Fibroblast of upper back skin (primary cell): ENCODE measurements around the gene NEUROG3.
"Not testable (repeated sequence)": the region's sequence is repeated elsewhere in the genome, so short reads cannot be mapped to it uniquely, and the experiment has no call there.

Source experiments
- DNase-seq: peaks from one replicate; pipeline ENCODE4 v3.0.0-alpha.2; 2013

NEUROG3 gene

GRCh38 chr10:69571618-69572158 is 1.5 kb downstream of the NEUROG3 start:
- no peak for DNase-seq

GRCh38 chr10:69570050-69570816 is 3.0 kb downstream of the NEUROG3 start:
- no peak for DNase-seq

GRCh38 chr10:69569396-69569934 is 3.8 kb downstream of the NEUROG3 start:
- no peak for DNase-seq

- no peak for DNase-seq
Observed at GRCh38 chr10:69568472-69569395, 4.5 kb downstream of the NEUROG3 start.

GRCh38 chr10:69567920-69568319 is 5.3 kb downstream of the NEUROG3 start:
- peak; percentile 53 for DNase-seq

- no peak for DNase-seq
Observed at GRCh38 chr10:69562731-69563254, 10.4 kb downstream of the NEUROG3 start.

GRCh38 chr10:69559525-69559924 is 13.7 kb downstream of the NEUROG3 start:
- no peak for DNase-seq

DNA sequence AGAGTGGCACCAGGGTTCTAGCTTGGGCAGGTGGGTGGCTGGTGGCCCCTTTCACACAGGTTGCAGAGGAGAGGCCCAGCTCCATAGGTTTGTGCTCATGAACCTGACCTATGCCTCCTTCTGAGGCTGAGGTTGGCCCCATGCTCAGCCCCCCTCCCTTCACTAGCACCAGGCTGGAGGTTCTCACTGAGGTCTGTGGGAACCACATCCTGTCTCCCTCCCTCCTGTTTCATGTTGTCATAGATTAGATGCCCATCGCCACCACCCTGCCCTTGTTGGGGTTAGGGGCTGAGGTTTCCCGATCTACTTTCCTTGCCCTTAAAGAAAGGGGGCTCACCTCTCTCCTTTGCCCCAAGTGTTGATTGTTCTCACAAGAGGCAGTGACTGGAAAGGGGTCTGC is 14.7 kb downstream of the NEUROG3 start:
- DNase-seq: no peak

DNA sequence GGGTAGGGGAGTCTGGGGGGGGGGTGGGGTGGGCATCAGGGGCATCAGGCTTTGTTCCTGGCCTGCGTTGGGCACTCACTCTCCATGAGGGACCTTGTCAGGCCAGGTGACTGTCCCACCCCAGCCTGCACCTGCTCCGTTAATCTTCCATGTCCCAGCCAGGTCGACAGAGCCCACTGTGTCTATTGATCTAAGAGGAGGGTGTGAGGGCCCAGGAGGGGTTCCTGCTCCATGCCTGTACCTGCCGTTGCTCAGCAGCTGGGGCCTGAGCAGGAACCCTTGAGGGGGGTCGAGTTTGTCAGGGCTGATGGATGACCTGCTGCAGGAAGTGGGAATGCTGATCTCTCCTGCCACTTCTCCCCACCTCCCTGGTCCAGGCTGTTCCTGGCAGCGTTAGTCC is 18.6 kb downstream of the NEUROG3 start:
- no peak for DNase-seq

GRCh38 chr10:69553328-69553727 is 19.9 kb downstream of the NEUROG3 start:
- no peak for DNase-seq

DNA sequence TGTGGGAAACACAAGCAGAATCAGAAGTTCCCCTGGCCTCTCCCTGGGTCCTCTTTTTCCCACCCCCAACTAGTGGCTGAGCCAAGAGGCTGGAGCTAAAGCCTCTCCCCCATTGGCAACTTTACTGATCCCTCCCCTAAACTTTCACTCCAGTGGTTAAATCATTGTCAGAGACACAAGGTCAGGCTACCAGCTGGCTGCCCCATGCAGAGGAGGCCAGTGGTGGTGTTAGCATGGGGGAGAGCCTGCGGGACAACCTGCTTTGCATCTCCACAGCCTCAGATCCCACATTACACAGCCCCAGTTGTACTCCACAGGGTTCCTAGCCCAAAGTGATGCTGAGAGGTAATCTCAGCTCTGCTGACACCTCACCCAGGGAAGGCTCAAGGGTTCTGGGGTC is 21.0 kb downstream of the NEUROG3 start:
- no peak for DNase-seq

DNA sequence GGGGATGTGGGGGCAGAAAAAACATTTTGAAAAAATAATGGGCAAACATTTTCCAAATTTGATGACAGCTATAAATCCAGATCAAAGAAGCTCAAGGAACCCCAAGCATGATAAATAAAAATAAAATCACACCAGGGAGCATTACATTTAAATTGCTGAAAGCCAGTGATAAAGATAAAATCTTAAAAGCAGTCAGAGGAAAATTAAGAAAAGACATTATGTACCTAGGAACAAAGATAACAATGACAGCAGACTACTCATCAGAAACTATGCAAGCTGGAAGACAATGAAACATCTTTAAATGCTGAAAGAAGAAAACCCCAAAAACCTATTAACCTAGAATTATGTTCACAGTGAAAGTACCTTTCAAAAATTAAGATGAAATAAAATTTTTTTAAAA is 23.3 kb downstream of the NEUROG3 start:
- DNase-seq: no peak

GRCh38 chr10:69541463-69541862 is 31.8 kb downstream of the NEUROG3 start:
- no peak for DNase-seq

DNA sequence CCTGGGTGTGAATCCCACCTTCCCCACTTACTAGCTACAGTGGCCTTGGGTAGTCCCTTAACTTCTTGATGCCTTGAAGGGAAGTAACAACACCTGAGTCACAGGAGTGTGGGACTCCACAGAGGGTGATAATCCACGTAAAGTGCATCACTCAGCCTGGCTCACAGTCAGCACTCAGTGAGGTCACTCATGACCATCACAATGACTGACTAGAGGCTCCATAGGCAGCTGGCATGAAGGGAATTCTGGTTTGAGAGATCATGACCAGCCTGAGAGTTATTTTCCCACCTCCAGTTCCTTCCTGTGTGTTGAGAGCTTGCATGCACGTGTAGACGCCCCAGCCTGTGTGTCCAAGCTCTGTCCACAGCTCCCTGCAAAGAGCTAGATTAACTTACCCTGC is 34.8 kb downstream of the NEUROG3 start:
- DNase-seq: no peak

- DNase-seq: no peak
Observed at GRCh38 chr10:69537449-69537848, 35.8 kb downstream of the NEUROG3 start.

DNA sequence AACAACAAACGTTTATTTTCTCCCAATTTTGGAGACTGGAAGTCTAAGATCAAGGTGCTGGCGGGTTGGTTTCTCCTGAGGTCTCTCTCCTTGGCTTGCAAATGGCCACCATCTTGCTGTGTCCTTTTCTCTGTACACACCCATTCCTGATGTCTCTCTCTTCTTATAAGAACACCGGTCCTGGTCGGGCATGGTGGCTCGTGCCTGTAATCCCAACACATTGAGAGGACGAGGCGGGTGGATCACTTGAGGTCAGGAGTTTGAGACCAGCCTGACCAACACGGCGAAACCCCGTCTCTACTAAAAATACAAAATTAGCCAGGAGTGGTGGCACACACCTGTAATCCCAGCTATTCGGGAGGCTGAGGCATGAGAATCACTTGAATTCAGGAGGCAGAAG is 36.7 kb downstream of the NEUROG3 start:
- DNase-seq: not testable (repeated sequence)

- DNase-seq: no peak
Observed at GRCh38 chr10:69533658-69534057, 39.6 kb downstream of the NEUROG3 start.

DNA sequence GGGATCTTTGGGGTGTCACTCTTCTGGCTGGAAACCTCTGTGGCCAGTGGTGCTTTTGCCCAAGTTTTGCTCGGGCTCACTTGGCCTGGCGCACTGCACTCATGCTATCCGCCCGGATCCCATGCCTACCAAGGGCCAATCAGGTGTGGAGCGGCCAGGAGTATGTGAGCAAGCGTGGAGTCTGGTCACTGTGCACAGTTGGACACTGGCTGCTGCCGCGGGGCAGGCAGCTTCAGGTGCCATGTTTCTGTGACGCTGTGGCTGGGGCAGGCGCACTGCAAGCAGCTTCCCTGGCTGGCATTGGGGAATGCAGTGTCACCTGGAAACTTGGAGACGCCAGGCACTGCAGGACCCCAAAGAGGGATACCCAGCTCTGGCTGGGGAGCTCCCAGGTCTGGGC is 45.3 kb downstream of the NEUROG3 start:
- DNase-seq: no peak
